ENCODE data around the gene ATG14. TPM values are rescaled to one million over a fixed set of nuclear protein-coding genes. Genes with fewer than 3 reads are reported as not detected.
"Not testable (repeated sequence)": the region's sequence is repeated elsewhere in the genome, so short reads cannot be mapped to it uniquely, and the experiment has no call there.

ATG14 gene
- total and polyA plus RNA-seq, 8 donors = 7.1 to 25.6 (median 23.3) TPM

- no peaks in the 10 kb centered on the region for H3K9me3 ChIP-seq
- DNase-seq (no peak), ATAC-seq (no peak)
- peaks cover 0 to 75% of the 10 kb centered on the region in 2 donors for H3K36me3 ChIP-seq
- no peaks in the 10 kb centered on the region for H3K4me1 ChIP-seq
- H3K4me3 ChIP-seq = no peak overlapping the region
- intact Hi-C loops (cut with DNase I) = no loop called here
- no peak for TF ChIP-seq CTCF (IDR thresholded peaks at IDR 0.05)
- no peaks in the 10 kb centered on the region for H3K27me3 ChIP-seq
- H3K27ac ChIP-seq = no peak overlapping the region
Measured at GRCh38 chr14:55384536-55384935, 27.1 kb downstream of the ATG14 start.

- no peak for DNase-seq
- peaks cover 0 to 70% of the 10 kb centered on the region in 2 donors for H3K36me3 ChIP-seq
- ATAC-seq = no peak
Measured at GRCh38 chr14:55383541-55384140, 28.0 kb downstream of the ATG14 start.

GRCh38 chr14:55383056-55383466 is 28.6 kb downstream of the ATG14 start:
- intact Hi-C loops (cut with DNase I); H3K9me3 ChIP-seq; H3K4me1 ChIP-seq; H3K27ac ChIP-seq; H3K4me3 ChIP-seq; H3K27me3 ChIP-seq: not testable (repeated sequence)
- DNase-seq (peak in 1 of 4 donors; percentile 23), ATAC-seq (peak; percentile 49)
- H3K36me3 ChIP-seq = peaks cover 0 to 71% of the 10 kb centered on the region in 2 donors

More at GRCh38 chr14:55383541-55384140, 28.0 kb downstream of the ATG14 start:
- no peaks in the 10 kb centered on the region for H3K27me3 ChIP-seq
- H3K9me3 ChIP-seq = no peaks in the 10 kb centered on the region
- H3K4me3 ChIP-seq = no peak overlapping the region
- no peaks in the 10 kb centered on the region for H3K4me1 ChIP-seq
- intact Hi-C loops (cut with DNase I) = no loop called here
- no peak overlapping the region for H3K27ac ChIP-seq
- no peak for TF ChIP-seq CTCF (IDR thresholded peaks at IDR 0.05)

GRCh38 chr14:55382483-55382882 is 29.1 kb downstream of the ATG14 start:
- H3K9me3 ChIP-seq = no peaks in the 10 kb centered on the region
- DNase-seq = no peak
- TF ChIP-seq CTCF (IDR thresholded peaks at IDR 0.05) = no peak

GRCh38 chr14:55381561-55381960 is 30.1 kb downstream of the ATG14 start:
- H3K4me3 ChIP-seq = no peak overlapping the region
- intact Hi-C loops (cut with DNase I) = no loop called here
- H3K9me3 ChIP-seq = no peaks in the 10 kb centered on the region
- H3K36me3 ChIP-seq = peaks cover 0 to 80% of the 10 kb centered on the region in 2 donors
- no peak for TF ChIP-seq CTCF (IDR thresholded peaks at IDR 0.05)
- ATAC-seq (no peak), DNase-seq (no peak)
- H3K27ac ChIP-seq = no peak overlapping the region
- no peaks in the 10 kb centered on the region for H3K27me3 ChIP-seq
- no peaks in the 10 kb centered on the region for H3K4me1 ChIP-seq

More at GRCh38 chr14:55382483-55382882, 29.1 kb downstream of the ATG14 start:
- no peak overlapping the region for H3K4me3 ChIP-seq
- no peaks in the 10 kb centered on the region for H3K4me1 ChIP-seq
- intact Hi-C loops (cut with DNase I) = no loop called here
- H3K27ac ChIP-seq = no peak overlapping the region
- ATAC-seq = no peak
- peaks cover 0 to 76% of the 10 kb centered on the region in 2 donors for H3K36me3 ChIP-seq
- H3K27me3 ChIP-seq = no peaks in the 10 kb centered on the region

- Histone ChIP-seq H3K27ac (no peak overlapping the region), H3K27me3 (no peaks in the 10 kb centered on the region), H3K9me3 (no peaks in the 10 kb centered on the region), H3K4me1 (no peaks in the 10 kb centered on the region), H3K36me3 (peaks cover 0 to 80% of the 10 kb centered on the region in 2 donors), H3K4me3 (no peak overlapping the region)
- ATAC-seq (no peak), DNase-seq (no peak)
- no peak for TF ChIP-seq CTCF (IDR thresholded peaks at IDR 0.05)
- intact Hi-C loops (cut with DNase I) = no loop called here
Measured at GRCh38 chr14:55381040-55381439, 30.6 kb downstream of the ATG14 start.

All from left lung (tissue), 10 donors.